HG03460 (cell line): ENCODE measurements around the gene AASDH.
"Not testable (repeated sequence)": the region's sequence is repeated elsewhere in the genome, so short reads cannot be mapped to it uniquely, and the experiment has no call there.

Experiments
- ATAC-seq: cut with Tn5 transposase; IDR thresholded peaks from one replicate; pipeline ENCODE4 v1.9.1; 2021; ENCODE audit not compliant: unreplicated experiment

The AASDH gene

DNA sequence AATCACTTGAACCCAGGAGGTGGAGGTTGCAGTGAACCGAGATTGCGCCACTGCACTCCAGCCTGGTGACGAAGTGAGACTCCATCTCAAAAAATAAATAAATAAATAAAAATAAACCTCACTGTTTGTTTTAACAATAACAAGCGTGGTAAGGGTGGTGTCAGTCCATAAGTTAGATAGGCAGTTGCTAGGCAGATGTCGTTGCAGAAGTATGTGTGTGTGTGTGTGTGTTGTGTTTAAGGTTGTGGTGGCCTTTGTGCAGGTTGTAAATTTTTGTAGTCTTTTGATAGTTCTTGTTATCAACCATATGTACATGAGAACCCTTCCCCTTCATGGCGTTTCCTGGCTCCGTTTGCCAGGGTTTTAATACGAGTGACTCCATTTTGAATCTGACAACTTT is 4.0 kb upstream of the AASDH start:
- ATAC-seq, result no peak

DNA sequence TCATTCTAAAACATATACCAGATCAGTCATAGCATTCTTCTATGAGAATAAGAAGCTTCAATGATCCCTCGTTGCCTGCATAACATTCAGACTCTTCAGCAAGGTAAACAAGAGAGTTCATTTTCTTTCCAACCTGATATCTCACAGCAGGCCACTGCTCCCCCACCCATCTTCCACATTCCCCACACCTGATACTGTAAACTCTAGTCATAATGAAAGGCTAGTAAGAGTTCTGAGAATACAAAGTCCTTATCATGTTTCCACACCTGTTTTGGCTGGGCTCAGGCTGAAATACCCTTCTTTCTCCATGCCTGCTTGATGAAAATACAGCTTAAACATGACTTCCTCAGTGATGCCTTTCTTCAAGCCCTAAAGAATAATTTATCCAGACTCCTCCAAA is 2.3 kb upstream of the AASDH start:
- no peak for ATAC-seq

DNA sequence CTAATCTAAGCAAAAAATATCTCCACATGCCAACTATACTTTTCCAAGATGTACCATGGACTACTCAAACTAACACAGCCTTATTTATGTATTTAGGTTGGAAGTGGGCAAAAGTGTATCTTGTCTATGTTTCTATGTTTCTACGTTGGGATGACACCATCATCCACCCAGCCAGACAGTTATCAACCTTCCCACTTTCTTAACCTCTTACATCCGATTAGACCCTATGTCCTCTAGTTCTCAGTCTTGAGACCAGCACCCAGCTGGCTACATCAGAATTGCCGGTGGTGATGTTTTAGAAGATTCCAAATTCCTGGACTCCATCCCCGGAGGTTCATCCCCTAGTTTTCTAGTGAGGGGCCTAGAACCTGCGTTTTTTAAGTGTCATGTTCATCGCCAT is 1.0 kb upstream of the AASDH start:
- ATAC-seq, result no peak

DNA sequence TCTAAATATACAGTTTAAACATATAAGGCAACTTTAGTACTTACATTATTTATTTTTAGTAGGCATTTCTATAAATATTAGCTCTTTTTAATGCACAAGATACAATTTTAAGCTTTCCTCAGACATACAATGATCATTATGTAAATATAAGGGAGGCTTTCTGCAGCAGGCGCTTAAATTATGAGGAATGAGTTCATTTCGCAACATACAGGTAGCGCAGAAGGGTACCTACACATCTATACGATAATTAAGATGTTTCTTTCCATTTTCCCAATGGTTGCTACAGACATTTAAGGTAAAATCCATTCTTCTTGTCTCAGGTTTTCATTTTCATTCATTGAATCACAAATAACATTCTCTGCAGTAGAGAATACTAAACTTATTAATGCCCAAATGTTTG is 1.2 kb downstream of the AASDH start:
- no peak for ATAC-seq

DNA sequence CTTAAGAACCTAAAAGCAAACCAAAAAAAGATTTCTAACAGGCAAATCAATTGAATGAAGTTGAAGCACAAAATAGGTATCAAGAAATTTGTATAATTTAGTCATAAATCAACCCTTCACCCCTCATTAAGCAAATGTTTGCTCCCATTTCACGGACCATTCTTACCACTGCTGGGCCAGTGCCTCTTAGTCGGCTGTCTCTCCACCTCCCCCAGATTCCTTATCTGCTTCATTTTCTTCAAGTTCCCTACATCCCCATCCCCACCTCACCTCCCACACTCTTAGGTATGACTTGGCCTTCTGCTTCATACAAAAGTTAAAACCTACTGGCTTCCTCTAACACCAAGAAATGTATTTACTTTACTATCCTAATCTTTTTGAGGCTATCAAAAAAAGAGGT is 11.8 kb downstream of the AASDH start:
- ATAC-seq, result no peak

DNA sequence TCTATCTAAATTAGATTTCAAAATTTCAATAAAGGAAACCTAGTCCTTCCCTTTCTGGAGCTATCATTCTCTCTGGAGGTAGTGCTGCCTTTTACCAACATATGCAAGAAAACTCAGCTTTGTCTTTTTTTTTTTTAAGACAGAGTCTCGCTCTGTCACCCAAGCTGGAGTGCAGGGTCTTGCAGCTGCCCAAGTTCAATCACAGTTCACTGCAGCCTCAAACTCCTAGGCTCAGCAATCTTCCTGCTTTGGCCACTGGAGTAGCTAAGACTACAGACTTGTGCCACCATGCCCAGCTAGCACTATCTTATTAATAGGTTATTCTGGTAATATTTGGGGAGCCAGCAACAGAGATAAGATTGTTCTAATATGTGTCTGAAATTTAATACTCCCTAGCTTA is 12.3 kb downstream of the AASDH start:
- ATAC-seq, result no peak

DNA sequence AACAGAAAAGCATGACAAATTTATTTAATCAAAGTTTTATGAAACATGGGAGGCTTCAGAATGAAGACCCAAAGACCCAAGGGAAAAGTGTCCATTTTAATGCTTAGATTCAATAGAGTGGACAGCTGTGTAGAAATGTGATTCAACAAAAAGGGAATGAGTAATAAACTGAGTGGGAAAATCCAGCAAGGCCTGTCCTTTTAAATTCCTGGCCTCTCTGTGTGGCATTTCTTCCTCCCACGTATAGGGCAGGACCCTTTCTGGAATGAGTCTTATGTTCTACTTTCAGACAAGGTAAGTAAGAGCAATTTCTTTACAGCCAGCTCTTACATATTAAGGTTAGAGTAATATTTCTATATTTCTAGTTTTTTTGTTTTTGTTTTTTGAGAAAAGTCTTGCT is 14.5 kb downstream of the AASDH start:
- no peak for ATAC-seq

DNA sequence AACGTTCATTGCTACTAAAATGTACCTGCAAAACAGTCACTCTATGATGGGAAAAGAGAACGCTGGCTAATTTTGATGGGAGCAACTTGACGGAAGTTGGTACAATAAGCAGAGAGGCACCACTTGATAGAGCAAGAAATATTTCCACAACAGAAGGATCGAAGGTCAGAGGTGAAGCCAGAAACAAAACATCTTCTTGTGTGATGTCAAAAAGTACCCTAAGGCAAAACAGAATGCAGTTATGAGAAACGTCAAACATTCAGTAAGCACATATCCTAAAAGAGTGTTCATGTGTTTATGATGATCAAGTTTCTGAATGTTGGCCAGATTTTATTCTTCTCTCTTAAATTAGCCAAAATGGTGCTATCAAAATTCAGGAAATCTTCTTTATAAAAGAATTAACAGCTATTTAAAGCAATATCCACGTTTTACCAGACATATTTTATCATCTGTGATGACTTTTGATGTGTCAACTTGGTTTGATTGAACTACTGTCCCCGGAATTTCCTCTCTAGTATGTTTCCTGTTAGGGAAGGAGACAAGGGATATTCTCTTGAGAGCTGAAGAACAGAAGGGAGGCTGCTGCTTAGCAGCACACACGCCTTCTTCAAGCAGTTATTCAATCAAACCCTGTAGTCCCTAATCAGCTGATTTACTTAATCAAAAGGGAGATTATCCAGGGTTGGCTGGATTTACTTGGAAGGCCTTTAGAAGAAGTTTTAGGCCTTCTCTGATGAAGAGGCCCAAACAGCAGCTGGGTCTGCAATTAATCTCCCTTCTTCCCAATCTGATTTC is 15.7 kb downstream of the AASDH start:
- no peak for ATAC-seq

DNA sequence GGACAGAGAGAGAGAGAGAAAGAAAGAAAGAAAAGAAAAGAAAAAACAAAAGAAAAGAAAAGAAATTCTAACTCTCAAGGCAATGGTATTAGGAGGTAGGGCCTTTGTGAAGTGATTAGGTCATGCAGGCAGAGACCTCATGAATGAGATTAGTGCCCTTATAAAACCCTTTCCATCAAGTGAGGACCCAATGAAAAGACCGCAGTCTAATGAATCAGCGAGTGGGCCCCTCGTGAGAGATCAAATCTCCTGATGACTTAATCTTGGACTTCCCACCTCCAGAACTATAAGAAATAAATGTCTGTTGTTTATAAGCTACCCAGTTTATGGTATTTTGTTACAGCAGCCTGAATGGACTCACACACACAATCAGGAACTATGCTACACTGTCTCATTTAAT is 16.9 kb downstream of the AASDH start:
- ATAC-seq, result no peak

DNA sequence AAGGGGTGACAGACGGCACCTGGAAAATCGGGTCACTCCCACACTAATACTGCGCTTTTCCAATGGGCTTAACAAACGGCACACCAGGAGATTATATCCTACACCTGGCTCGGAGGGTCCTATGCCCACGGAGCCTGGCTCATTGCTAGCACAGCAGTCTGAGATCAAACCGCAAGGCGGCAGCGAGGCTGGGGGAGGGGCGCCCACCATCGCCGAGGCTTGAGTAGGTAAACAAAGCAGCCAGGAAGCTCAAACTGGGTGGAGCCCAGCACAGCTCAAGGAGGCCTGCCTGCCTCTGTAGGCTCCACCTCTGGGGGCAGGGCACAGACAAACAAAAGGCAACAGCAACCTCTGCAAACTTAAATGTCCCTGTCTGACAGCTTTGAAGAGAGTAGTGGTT is 24.3 kb downstream of the AASDH start:
- ATAC-seq, result not testable (repeated sequence)

DNA sequence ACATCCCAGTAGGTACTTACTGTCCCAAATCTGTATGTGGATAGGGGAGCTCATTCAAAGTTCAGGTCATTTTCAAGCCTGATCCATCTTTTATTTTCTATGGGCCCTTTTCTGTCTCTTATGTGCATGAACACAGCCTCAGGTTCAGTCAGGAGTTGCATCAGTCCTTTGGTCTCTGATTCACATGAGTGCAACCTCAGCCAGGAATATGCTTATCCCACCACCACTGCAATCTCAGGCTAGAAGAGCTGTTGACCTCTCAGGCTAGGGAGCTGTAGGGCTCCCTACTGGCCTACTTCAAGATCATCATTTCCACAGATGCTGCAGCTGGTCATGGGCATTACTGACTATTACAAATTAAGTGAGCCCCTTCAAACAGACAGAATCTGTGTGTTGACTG is 27.2 kb downstream of the AASDH start:
- no peak for ATAC-seq

DNA sequence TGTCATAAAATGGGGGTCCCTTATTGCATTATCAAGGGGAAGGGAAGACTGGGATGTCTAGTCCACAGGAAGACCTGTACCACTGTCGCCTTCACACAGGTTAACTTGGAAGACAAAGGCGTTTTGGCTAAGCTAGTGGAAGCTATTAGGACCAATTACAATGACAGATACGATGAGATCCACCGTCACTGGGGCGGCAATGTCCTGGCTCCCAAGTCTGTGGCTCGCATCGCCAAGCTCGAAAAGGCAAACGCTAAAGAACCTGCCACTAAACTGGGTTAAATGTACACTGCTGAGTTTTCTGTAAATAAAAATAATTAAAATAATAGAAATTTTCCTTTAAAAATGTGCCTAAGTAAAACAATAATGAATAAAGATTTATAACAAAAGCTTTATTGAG is 30.6 kb downstream of the AASDH start:
- ATAC-seq, result no peak

DNA sequence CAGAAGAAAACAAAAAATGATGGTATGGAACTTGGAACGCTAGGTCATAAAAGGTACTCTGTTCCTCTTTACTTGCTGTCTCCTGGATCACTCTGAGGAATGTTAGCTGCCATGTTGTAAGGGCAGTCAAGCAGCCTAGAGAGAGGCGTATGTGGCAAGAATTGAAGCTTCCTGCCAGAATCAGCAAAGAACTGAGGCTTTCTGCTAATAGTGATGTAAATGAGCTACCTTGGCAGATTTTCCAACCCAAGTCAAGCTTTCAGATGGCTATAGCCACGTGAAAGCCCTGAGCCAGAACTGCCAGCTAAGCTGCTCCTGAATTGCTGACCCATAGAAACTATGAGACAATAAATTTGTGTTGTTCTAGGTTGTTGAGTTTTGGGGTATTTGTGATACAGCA is 38.7 kb downstream of the AASDH start:
- ATAC-seq, result no peak

DNA sequence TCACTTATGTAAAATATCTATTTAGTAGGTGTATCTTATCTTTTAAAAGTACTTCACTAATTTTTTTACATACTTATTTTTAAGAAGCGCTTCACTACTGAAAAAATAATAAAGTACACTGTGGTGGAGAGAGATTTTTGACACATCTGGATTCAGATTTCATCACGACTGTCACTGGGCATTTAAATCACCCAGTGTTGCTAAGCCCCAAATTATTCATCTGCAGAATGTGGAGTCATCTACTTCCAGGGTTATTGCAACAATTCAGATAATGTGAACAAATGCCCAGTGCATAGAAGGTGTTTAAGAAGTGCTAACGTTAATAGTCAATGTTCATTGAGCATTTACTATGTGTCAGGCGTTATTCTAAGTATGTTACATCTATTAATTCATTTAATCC is 41.8 kb downstream of the AASDH start:
- no peak for ATAC-seq

DNA sequence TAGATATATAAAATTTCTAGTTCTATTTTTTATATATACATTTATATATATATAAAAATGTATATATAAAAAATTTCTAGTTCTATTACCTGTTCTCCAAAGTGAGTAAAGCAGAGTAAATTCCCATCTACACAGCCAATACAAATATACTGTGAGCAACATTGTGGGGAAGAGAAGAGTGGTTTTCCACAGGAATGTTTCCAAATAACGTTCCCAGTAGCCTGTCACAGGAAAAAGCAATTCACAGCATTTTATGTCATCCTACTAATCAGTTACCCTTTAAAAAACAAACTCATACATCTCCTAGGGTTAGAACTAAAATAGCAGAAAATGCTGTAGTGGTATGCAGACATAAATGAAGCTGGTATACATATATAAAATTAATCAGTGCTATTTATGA is 44.5 kb downstream of the AASDH start:
- ATAC-seq, result no peak

DNA sequence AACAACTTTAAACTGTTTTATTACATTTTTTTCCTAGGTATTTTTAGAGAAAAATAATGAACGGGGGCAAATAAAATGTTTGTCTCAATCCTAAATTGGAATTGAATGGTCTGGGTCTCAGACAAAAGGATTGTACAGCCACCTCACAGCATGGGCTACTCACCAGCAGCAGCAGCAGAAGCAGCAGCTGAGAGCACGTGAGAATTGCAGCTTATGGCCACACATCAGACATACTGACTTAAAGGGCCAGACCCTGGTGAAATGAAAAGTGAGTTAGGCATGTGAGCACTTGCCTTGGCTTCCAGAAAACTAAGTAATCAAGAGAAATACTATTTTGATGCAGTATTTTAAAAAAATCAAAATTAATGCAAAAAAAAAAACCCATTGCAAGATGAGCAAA is 56.6 kb downstream of the AASDH start:
- no peak for ATAC-seq

DNA sequence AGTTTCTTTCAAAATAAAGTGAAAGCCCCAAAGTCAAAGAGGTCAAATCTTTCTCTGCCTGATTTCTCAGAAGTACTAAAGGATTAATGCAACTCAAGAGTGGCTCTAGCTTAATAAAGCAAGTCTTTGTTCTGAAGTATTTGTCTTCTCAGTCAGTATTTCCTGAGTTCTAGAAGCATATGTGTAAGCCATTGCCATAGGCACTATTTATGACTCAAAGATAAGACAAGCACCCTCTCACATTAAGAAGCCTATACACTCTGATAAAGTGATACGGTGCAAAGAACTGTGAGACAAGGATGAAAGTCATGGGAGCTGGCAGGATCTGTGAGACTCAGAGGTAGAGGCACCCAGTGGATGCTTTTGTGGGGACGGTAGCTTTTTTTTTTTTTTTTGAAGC is 60.9 kb downstream of the AASDH start:
- no peak for ATAC-seq

DNA sequence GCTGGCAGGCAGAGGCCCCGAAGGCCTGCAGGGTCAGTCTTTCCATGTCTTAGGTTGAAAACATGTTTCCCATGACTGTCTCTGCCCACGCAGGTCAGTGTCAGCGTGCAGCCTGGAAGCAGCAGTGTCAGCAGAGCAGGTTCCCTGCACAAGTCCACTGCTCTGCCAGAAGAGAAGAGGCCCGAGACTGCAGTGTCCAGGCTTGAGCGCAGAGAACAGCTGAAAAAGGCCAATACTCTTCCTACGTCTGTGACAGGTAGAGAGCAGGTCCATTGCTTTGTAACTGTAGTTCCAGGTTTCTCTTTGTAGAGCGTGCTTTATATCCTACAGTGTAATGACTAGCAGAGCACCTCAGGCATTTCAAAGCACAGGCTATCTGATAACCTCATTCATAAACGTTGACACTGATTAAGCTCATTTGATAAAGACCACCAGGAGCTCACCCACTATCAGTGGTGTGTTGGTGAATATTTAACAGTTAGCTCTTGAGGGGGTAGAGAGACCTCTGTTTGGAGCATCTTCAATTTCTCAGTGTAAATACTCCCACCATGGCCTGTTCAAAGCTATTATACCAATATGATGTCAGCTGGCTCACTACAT is 63.2 kb downstream of the AASDH start:
- no peak for ATAC-seq

DNA sequence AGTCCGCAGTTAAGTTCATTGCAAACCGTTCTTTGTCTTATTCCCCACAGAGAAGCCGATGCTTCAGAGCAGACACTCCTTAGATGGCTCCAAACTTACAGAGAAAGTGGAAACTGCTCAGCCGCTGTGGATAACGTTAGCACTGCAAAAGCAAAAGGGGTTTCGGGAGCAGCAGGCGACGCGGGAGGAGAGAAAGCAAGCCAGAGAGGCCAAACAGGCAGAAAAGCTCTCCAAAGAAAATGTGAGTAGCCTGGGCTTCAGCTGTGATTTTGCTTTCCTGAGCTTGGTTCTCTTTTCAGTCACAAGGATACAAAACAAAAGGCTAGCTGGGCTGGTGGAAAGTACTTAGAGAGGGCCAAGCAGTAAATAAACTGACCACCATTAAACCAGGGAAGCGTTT is 64.0 kb downstream of the AASDH start:
- ATAC-seq, result no peak

DNA sequence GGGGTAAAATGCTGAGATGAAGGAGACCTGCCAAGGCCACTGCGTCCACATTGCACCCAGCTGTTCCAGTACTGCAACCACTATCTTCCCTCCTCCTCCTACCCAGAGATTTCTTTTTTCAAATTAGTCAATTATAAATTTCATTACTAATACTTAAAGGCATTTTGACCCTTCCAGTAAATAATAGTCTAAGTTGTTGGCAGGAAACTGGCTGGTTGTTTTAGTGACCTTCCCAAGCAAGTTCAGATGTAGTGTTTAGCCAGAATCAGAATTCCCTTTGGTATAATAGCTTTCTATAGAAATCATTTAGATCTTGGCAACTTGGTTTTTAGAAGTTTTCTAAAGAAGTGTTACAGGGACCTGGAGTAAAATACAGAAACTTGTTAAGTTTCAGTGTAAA is 66.0 kb downstream of the AASDH start:
- no peak for ATAC-seq

DNA sequence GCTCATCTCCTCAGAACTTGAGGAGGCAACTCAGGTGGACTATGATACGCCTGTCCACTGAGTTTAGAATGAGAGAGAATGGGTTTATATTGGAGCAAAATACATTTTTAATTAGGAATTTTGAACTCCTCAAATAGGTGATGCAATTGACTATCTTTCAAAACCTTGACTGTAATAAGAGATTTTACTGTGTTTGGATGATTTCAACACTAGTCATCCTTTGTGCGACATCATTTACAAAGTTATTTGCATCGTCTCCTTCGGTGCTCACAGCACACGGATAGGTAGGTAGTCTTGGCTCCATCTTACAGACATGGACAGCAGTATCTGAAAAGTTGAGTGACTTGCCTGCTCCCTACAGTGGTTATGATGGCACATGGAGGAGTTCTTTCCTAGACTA is 67.0 kb downstream of the AASDH start:
- ATAC-seq, result no peak

DNA sequence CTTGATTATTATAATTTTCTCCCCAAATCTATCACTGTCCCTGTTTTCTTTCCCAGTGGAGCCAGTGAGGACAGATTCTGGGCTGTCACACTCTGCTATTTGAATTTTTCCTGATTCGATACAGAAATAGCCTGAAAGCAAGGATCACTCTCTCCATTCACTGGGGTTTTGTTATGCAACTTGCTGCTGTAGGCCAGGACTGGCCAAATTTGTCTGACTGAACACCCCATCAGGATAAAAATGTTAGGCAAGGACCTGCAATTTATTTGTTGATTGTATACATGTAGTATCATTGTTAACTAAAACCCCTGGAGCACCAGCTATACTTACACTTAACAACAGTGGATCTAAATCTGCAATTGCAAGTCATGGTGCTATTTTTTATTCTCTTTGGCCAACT is 68.7 kb downstream of the AASDH start:
- no peak for ATAC-seq

DNA sequence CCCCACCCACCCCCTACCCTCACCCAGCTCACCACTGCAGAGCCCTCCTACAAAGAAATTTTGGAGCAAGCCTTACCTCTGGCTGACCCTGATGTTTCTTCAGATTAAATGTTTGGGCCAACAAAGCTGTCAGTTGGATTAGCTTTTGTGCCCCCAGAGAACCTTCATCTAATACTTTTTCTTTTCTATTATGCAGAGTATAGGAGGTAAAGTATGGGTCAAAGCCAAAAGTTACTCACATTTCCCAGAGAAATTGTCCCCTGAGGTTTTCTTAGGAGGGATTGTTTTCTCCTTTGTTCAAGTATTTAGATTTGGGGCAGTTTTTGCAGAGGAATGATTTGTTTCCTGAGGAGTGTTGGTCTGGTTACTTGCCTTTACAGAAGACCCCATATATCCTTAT is 69.5 kb downstream of the AASDH start:
- no peak for ATAC-seq
